ENCODE data around the gene ADGRB3.

DNA sequence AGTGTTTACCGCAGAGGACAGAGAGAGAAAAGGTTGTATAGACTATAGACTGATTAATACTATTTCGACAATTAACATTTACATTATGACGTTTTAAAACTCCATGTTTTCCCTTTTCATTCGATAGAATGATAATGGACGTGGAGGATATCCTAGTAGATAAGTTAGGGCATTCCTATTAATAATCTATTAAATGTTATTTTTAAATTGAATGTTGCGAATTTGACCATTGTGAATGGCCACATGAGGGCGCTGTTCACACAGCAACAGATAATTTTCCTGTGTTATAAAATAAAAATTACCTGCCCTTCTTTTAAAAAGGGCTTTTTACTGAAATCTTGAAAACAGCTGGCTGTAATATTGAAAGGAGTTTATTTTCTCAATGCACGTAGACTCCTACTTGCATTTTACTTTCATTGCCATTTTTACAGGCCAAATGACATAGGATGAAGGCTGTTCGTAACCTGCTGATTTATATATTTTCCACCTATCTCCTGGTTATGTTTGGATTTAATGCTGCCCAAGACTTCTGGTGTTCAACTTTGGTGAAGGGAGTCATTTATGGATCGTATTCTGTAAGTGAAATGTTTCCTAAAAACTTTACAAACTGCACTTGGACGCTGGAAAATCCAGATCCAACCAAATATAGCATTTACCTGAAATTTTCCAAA lies 3.3 kb downstream of the ADGRB3 start:
- TF ChIP-seq POLR2A (IDR thresholded peaks at IDR 0.05; ENCODE audit: low read length) (no peak), GATA1 (IDR thresholded peaks at IDR 0.05; ENCODE audit: low read depth, low read length) (no peak)
